NCI-H146 treated with DMSO at 0.1 percent for 48 hours (cell line): ENCODE results near the gene SIAH2.
"Not testable (repeated sequence)": the region's sequence is repeated elsewhere in the genome, so short reads cannot be mapped to it uniquely, and the experiment has no call there.

Experiments
- DNase-seq: peaks from one replicate; lab custom pipeline; 2025; ENCODE audit not compliant: unreplicated experiment; lab: John Stamatoyannopoulos, UW

SIAH2 gene, protein sequence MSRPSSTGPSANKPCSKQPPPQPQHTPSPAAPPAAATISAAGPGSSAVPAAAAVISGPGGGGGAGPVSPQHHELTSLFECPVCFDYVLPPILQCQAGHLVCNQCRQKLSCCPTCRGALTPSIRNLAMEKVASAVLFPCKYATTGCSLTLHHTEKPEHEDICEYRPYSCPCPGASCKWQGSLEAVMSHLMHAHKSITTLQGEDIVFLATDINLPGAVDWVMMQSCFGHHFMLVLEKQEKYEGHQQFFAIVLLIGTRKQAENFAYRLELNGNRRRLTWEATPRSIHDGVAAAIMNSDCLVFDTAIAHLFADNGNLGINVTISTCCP

DNA sequence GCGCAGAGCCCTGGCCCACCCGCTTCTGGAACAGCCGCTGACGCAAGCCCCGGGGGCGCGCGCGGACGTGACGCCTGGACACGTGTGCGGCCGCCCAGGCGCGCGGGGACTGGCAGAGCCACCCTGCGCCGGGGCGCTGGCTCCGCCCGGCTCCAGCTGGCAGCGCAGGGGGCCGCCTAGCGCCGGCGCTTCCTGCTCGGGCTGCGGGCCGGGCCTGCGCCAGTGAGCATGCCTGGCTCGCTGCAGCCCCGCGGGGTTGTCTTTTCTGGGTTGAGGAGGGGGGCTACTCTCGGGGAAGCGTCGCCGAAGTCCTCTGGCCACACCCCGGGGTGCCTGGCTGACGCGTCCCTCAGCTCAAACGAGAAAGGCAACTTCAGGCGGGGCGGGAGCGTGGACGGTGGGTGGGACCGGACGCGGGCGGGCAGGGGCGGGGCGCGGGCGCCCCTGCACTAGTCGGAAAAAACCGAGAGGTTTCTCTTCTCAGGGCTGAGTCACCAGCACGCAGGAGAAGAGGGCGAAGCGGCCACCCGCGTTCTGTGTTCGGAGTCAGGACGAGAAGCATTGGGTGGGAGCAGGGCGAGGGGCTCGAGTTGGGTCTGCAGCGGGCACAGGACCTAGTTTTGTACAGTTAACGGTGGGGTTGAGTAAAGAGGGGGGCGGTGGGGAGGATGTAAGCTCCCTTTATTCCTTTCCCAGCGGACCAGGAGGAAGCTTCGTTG lies at the start of gene SIAH2:
SIAH2 (minus strand) TSS at position 48 of the 719 bp plus-strand sequence. CDS start 320 bp downstream, outside the sequence.
- peak; percentile 92 for DNase-seq

DNA sequence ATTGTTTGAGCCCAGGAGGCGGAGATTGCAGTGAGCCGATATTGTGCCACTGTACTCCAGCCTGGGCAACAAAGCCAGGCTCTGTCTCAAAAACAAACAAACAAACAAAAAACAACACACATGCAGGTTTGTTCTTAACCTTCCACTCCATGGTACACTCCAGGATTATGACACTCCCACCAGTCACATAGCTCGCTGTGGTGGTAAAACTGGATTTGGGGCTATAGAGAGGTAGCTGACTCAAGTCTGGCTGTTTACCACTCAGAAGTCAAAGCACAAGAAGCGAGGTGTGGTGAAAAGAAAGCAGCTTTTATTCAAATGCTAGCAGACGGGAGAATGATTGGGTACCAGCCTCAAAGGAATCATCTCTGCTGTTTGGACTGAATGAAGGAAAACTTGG lies 49.0 kb upstream of the SIAH2 start:
- DNase-seq = no peak

DNA sequence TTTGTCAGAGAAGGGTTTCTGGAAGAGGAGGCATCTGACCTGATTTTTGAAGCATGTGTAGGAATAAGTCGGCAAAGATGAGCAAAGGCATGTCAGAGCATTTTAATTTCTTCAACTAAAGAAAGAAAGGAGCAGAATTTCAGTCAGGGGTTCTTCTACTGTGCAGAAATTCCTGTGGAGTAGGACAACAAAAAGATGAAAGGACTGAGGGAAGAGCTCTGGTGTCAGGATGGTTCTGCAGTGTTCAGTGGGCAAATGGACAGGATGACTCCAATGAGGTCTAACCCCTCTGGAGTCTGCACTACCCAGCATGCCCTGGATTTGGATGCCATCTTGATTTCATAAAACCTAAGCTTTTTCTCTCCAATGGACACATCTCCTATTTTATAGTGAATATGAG lies 47.7 kb upstream of the SIAH2 start:
- no peak for DNase-seq

DNA sequence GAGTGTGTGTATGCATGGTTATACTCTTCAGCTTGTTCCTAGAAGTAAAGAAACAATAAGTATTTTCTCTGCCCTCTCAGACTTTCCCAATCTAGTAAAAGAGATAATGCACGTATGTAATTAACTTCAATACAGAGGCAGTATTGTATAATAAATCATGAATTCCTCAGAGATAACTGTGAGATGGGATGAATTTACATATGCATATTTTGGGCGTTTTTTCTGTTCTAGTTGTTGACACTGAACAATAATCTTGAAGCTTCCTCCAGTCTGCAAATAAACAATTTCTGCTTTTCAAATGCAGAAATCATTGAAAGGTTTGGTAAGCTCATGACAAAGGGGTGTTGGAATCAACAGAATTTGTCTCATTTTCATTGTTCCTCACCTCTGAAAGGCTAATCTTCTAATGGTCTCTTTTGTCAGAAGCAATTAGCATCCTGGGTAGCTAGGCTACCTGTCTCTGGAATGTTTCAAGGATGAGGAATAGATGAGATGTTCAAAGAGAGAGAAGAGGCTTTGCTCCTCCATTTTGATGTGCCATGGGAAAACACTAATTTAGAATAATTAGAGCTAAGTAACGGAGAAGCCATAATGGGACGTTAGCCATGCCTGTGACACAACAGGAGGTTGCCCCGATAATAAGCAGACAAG lies 43.3 kb upstream of the SIAH2 start:
- peak; percentile 56 for DNase-seq

DNA sequence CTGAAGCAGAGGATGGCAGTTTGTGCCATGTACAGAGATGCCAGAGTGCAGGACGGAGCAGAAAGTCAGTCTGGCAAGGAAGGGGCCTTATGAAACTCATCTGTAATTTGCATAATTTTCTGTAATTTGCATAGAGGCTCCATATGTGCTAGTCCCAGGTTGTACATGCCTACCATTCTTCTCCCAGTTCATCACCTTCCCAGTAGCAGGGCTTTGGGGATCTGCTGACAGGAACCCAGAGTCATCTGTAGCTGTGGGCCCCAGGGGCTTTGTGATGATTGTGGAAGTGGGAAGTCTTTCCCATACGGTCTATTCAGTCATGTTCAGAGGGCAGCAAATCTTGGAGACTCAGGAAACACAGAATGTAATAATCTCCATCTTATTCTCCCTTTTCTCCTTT lies 42.4 kb upstream of the SIAH2 start:
- no peak for DNase-seq

DNA sequence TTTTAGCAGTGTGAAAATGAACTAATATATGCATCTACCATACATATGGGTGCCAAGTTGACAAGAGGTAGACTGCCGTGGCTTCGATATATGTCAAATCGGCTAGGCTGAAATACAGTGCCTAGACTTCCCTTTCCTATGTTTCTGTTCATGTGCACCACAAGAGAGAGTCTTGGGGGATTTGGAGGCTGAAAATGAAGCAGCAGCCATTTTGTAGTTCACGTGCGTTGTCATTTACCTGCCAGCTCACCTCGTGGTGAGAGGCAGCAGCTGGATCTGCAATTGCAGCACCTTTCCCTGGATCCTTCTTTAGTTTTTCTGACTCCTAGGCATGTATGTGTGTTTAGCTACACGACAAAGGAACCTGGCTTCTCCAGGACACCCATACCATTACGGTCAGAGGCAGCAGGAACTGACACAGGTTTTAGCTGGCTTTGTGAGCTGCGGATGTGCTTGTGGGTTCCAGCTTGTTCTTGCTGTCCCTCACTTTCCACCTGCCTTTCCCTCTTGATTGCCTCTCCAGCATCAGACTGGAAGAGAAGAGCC lies 40.5 kb upstream of the SIAH2 start:
- no peak for DNase-seq

DNA sequence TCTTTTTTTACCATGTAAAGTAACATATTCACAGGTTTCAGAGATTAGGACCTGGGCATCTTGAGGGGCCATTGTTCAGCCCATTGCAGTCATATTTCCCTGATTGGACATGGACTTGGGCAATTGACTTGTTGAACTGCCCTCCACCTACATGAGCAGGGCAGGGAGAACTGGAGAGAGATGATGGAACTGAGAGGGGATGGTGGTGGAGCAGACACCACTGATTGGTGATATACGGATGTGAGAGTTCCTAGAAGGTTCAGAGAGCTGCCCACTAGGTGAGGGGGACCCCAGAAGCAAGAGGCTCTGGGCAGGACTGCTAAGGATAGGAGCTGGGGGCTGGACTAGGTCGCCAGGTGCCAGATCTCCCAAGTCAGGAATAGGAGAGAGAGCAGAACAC lies 37.8 kb upstream of the SIAH2 start:
- DNase-seq = no peak

DNA sequence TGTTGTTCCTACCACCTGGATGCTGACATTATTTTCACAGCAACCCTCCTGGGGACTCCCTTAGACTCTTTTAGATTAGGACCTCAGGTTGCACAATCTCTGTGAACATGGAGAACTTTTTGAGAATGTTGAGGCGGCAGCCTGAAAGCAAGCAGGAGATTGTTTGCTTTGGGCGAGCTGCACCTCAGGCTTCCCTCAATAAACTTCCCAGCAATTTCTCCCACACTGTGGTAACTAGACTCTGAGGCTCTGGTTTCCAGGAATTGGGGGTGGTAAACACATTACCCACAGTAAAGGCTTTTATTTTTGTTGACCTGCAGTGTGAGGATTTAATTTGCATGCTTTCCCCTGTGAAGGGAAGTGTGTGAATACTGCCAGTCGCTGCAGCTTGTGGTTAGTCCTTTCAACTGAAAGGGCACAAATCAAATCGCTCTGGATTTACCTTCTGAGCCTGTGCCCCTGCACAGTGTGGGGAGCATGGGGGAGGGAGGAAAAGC lies 35.2 kb upstream of the SIAH2 start:
- no peak for DNase-seq

DNA sequence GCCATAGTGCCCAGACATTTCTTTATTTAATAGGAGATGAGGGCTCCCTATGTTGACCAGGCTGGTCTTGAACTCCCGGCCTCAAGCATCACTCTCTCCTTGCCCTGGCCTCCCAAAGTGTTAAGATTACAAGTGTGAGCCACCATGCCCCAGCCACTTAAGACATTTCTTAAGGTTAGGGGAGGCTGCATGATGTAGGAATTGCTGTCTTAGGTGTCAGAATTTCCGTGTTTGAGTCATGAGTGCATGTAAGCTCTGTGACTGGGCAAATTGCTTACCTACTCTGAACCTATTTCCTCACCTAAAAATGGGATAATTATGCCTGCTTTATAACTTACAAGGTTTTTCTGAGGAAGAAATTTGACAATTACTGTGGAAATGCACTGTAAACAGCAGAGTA lies 34.2 kb upstream of the SIAH2 start:
- DNase-seq = no peak

DNA sequence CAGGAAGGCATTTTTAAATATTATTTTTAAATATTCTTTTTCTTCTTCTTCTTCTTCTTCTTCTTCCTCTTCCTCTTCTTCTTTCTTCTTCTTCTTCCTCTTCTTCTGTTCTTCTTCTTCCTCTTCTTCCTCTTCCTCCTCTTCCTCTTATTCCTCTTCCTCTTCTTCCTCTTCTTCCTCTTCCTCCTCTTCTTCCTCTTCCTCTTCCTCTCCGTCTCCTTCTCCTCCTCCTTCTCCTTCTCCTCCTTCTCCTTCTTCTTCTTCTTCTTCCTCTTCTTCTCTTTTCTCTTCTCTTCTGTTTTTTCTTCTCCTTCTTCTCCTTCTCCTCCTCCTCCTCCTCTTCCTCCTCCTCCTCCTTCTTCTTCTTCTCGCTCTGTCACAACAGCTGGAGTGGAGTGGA lies 33.6 kb upstream of the SIAH2 start:
- DNase-seq = not testable (repeated sequence)

DNA sequence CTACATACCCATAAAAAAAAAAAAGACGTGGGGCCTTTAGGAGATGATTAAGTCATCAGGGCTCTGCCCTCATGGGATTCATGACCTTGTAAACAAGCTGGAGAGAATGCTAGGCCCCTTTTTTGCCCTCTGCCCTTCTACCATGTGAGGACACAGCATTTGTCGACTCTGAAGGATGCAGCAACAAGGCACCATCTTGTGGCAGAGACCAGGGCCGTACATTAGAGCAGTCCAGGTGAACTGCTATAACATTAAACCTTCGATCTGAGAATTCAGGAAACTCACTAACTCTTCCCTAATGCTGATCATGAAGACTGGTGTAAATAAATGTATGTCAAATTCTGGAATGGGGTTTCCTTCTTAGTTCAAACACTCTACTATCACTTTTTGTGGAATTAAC lies 30.7 kb upstream of the SIAH2 start:
- DNase-seq = no peak

DNA sequence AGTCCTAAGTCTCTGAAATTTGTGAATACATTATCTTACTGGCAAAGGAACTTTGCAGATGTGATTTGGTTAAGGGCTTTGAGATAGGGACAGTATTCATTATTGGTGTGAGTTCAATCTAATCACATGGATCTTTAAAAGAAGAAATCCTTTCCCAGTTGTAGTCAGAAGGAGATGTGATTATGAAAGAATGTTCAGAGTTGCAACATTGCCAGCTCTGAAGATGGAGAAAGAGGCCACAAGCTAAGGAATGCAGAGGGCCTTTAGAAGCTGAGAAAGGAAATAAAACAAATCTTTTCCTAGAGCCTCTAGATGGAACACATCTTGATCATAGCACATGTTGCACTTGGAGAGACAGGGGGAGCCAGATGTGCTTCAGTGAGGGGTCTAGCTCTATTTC lies 27.7 kb upstream of the SIAH2 start:
- DNase-seq = no peak

DNA sequence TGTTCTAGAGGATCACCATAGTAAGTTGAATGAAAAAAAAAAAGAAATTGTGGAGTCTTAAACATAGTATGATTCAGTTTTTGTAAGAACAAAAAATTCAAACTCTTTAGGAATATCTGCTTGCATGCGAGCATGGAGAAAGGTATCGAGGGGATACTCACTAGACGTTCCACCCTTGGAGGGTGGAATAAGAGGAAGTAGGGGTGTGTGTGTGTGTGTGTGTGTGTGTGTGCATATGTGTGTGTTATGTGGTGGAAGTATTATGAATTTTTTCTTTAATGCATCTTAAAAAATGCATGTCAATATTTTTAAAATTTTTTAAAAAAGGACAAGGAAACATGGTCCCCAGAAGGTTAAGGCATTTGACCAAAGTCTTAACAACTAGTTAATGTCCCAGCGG lies 26.5 kb upstream of the SIAH2 start:
- no peak for DNase-seq

DNA sequence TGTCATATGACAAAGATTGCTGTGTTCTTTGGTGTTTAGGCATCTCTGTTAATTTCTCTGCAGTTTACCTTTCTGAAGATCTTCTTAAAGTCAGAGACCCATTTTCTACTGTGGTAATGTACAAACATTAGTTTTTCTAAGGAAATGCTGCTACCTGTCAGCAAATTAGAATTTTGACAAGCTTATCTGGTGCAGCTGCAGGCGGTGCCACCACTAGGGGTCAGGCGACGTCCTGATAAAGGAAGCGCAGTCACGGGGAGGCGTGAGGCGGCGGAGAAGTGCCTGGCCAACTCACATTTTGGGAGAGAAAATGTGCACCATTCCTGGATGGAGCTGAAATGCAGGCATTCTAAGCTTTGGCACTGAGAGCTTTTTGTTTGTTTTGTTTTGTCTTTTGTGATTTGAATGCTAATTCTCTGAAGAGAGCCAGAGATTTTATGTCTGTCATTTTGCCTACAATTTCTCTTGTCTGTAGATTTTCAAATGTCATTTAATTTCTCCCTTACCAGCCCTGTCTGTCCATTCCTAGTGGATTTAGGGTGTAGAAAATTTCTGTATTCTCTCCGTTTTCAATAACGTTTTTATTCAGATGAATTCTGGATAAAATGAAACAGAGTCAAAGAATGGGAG lies 24.9 kb upstream of the SIAH2 start:
- peak; percentile 65 for DNase-seq

DNA sequence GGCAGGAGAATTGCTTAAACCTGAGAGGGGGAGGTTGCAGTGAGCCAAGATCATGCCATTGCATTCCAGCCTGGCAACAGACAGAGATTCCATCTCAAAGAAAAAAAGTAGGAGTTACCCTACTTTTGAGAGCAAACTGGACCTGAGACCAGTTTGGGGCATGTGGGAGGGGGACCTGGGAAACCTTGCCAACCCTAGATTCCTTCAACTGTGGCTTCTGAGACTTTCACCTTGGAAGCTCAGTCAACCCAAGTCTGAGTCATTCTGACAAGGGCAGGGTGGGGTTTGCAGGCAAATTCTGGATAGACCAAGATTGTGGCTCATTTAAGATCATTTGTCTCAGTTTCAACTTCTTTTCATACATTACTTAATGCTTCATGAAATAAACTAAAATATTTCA lies 23.8 kb upstream of the SIAH2 start:
- DNase-seq = no peak

DNA sequence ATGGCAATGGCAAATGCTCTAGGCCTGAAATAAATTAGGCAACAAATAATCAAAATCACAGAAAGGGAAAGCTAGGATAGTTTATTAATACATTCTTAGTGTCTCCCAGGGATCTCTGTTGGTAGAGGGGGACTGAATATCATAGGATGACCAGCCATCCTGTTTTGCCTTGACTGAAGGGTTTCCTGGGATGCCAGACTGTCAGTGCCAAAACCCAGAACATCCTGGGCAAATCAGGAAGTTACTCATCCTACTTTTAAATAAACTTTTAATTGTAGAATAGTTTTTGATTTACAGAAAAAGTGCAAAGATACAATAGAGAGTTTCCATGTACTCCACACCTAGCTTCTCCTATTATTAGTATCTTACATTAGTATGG lies 21.8 kb upstream of the SIAH2 start:
- no peak for DNase-seq

DNA sequence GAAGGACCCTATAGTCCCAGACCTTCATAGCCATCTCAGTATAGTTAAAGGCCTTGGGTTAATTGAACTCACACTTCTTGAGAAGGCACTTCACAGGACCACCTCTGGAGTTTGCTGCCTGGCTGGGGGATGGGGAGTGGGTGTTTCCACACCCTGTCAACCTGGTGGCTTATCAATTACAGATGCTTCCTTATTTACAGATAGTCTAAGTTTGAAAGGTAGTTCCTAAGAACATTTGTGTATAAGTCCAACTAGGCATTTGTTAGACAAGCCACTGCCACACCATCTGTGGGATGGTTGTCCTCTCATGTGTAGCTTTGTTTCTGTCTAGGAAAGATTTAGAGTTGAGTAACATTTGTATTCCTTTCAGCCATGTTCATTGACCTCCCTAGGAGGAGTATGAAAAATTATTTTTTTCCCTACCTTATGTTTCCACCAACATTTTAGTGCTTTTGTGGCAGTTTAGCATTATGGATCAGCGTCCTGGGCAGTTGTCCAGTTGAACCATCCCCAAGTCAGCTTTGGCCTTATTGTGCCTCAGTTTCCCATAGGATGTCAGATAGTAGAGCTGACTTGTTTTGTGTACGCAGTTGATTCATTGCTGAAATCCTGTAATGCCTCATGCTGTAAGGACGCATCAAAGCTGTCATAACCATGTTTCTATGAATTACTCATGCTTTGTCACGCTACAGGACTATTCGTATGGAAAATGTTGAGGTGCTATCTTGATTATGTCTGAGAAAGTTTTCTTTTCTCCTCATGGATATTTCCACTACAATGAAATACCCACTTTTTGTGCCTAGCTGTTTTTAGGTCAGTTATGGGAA lies 21.2 kb upstream of the SIAH2 start:
- no peak for DNase-seq

DNA sequence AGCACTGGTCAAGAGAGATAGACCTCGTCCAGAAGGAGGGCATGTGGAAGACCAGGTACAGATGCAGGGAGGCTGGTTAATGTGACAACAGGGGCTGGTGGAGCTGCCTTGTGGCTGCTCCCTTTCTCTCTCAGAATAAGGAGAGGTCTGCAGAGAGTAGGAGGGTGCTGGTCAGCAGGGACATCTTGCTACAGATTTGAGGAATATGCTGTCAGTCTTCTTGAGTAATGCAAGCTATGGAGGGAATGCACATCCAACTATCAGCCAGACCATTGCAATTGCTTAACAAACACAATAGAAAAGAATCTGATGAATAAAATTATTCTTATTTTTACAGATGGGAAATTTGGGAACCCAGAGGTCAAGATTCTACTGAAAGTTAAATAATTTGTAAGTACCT lies 20.3 kb upstream of the SIAH2 start:
- no peak for DNase-seq

DNA sequence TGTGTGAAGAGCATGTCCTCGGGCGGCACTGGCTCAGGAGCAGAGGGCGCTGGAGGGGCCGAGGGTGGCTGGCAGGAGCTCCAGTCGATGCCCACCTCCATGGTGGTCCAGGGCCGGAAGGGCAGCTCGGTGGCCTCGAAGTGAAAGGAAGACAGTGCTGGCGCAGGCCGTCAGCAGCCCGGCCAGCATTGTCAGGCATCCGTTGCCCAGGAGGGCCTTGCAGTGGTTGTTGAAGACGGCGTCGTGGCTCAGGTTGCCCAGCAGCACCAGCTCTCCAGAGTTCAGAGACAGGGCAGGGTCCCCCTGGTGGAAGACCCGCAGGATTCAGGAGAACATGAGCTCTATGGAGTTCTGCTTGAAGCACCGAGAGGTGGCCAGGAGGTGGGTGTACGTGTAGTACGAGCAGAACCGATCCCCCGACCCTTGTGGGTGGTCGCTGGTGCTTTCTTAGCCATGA lies 16.5 kb upstream of the SIAH2 start:
- DNase-seq = no peak

DNA sequence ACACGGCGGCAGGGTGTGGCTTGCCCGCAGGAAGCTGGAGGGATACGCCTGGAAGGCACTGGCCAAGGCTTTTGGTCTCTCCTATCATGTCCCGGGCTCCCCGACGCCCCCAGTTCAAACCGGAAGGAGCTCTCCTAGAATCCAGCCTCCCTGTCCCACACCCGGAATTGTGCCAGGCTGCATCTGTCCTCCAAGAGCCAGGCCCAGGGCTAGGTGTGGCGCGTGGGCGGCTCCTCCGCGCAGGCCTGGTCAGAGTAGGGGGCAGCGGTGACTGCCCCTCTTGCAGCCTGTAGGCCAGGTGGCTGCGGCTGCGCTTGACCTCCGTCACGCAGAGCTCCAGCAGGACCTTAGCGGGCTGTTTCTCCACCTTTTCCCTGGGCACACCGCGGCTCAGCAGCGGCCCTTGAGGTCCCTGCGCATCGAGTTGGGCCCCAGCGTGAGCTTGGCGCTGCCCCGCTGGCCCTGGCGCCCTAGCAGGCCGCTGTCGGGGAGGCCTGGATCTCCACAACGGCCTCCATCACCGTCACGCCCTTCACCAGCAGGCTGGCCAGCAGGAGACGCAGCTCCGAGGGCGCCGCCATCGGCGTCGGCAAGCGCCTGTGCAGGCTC lies 15.9 kb upstream of the SIAH2 start:
- DNase-seq = no peak
